ENCODE results near the gene UACA.
A peak's percentile ranks its signal among the peaks of the same experiment; 100 is the strongest.
"Not testable (repeated sequence)": the region's sequence is repeated elsewhere in the genome, so short reads cannot be mapped to it uniquely, and the experiment has no call there.

The UACA gene

GRCh38 chr15:70633991-70634390, 129.4 kb downstream of the UACA start:
- FAIRE-seq: no peak
- no peak for DNase-seq (ENCODE audit: extremely low spot score, insufficient read length, low read depth)

GRCh38 chr15:70633103-70633831, 130.1 kb downstream of the UACA start:
- no peak for FAIRE-seq

DNA sequence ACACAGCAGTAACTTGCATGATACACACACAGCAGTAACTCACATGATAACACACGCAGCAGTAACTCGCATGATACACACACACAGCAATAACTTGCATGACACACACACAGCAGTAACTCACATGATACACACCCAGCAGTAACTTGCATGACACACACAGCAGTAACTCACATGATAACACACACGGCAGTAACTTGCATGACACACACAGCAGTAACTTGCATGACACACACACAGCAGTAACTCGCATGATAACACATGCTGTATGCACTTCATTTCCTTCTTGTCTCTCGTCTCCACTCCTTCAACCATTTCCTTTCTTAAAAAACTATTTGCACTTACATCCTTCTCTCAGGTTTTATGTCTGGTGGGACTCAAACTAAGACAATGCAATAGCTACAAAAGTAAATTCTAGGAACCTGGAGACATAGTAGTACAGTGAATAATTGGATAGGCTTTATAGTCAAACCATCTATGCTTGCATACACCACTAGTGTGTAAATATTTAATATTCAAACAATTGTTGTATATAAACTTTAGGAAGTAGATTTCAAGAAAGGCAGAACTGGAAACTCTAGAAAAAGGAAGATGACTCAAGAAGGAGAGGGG, 130.8 kb downstream of the UACA start:
- no peak for FAIRE-seq

More at GRCh38 chr15:70633103-70633831, 130.1 kb downstream of the UACA start:
- no peak for DNase-seq (ENCODE audit: extremely low spot score, insufficient read length, low read depth)

GRCh38 chr15:70632079-70632478, 131.3 kb downstream of the UACA start:
- DNase-seq (ENCODE audit: extremely low spot score, insufficient read length, low read depth): no peak
- FAIRE-seq: no peak

More for the DNA sequence above, 130.8 kb downstream of the UACA start:
- DNase-seq (ENCODE audit: extremely low spot score, insufficient read length, low read depth): no peak

DNA sequence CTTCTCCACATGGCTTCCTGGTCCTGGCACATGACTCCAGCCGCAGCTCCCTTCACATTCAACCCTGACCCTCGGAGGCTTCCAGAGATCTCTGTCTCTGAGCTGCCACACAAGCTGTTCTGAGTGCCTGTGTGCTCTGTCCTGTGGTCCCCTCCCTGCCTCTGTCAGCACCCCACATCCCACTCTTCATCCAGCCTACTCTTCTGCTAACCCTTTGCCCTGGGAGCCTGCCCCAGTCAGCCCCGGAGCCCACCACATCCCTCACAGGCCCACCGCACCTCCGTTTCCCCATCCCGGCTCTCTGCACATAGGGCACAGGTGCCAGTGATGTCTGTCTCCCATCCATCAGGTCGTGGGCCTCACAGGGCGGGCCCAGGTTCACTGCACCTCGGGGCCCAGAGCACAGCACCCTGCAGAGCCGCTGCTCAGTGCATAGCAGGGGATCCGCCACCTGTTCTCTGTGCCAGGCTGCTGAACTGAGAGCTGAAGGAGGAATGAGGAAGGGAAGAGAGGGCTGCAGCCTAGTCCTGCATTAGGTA, 133.6 kb downstream of the UACA start:
- FAIRE-seq (no peak), DNase-seq (ENCODE audit: extremely low spot score, insufficient read length, low read depth) (no peak)

DNA sequence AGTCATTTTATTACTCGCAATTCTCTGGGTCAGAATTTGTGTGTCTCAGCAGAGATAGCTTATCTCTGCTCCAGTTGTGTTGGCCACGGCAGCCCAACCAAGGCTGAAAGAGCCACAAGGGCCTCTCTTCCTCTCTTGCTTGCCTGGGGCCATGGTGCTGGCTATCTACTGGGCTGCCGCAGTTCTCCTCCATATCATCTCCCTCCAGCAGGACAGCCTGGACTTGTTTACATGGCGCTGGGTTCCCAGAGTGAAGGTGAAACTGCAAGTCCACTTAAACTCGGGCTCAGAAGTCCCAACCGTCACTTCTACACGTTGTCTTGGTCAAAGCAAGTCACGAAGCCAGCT, 134.8 kb downstream of the UACA start:
- FAIRE-seq: no peak

GRCh38 chr15:70627734-70628548, 135.4 kb downstream of the UACA start:
- no peak for DNase-seq (ENCODE audit: extremely low spot score, insufficient read length, low read depth)
- no peak for FAIRE-seq

More for the DNA sequence above, 134.8 kb downstream of the UACA start:
- no peak for DNase-seq (ENCODE audit: extremely low spot score, insufficient read length, low read depth)

DNA sequence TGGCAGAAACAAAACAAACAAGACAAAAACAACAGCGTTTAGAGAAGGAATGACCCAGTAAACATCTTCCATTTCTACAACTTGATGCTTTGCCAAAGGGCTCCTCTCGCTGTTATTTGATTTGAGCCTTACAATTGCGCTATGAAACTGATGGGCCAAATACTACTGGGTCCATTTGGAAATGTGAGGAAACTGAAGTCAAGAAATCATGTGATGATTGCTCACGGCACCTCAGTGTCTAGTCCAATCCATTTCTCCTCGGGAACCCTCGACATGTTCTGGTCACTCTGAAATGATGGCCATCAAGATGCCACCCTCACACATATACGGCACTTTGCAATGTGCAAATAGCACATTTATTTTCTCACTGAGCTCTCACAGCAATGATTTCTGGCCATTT, 136.0 kb downstream of the UACA start:
- FAIRE-seq: no peak

GRCh38 chr15:70625438-70625837, 137.9 kb downstream of the UACA start:
- DNase-seq (ENCODE audit: extremely low spot score, insufficient read length, low read depth) (no peak), FAIRE-seq (peak; percentile 12)

More for the DNA sequence above, 136.0 kb downstream of the UACA start:
- no peak for DNase-seq (ENCODE audit: extremely low spot score, insufficient read length, low read depth)

DNA sequence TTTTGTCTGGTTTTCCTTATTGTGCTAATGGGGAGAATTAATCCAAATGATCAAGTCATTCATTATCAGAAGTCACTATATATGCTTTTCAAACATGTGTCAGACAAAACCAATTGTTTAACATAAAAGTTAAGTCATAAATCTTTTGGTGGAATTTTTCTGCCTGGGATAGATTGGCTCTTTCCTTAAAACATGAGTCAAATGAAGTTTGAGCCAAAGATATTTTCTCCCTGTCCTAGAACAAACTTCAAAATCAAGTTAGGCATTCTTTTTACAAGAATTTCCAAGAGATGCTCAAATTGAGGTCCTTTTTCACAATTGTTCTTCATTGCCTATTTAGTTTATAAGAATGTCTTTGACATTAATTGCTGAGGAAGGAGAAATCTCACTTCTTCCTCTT, 138.3 kb downstream of the UACA start:
- DNase-seq (ENCODE audit: extremely low spot score, insufficient read length, low read depth) (no peak), FAIRE-seq (no peak)

DNA sequence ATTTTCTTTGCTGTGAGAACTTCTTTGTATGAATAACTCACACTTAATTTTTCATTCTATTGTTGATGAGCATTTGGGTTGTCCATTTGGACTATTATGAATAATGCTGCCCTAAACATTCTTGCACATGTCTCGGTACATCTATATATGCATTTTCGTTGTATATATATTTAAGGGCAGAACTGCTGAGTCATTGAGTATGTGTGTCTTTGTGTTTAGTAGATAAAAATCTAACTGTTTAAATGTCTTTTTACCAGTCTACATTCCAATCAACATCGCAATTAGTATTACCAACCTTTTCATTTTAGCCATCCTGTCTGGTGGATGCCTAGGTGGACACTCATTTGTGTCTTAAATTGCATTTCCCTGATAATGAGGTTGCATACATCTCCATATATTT, 144.4 kb downstream of the UACA start:
- FAIRE-seq: no peak
- DNase-seq (ENCODE audit: extremely low spot score, insufficient read length, low read depth): no peak

GRCh38 chr15:70617911-70618287, 145.5 kb downstream of the UACA start:
- DNase-seq (ENCODE audit: extremely low spot score, insufficient read length, low read depth) (no peak), FAIRE-seq (no peak)

- no peak for DNase-seq (ENCODE audit: extremely low spot score, insufficient read length, low read depth)
- no peak for FAIRE-seq
Observed at GRCh38 chr15:70617076-70617910, 146.1 kb downstream of the UACA start.

DNA sequence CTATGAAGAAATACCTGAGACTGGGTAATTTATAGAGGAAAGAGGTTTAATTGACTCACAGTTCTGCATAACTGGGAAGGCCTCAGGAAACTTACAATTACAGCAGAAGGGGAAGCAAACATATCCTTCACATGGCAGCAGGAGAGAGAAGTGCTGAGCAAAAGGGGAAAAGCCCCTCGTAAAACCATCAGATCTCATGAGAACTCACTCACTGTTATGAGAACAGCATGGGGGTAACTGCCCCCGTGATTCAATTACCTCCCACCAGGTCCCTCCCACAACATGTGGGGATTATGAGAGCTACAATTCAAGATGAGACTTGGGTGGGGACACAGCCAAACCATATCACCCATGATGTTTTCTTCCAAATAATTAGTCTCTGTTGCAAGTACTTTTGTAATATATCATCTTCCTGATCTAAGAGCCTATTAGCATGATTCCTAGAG, 147.0 kb downstream of the UACA start:
- not testable (repeated sequence) for DNase-seq (ENCODE audit: extremely low spot score, insufficient read length, low read depth); FAIRE-seq

GRCh38 chr15:70615435-70616310, 147.7 kb downstream of the UACA start:
- DNase-seq (ENCODE audit: extremely low spot score, insufficient read length, low read depth) (no peak), FAIRE-seq (no peak)

DNA sequence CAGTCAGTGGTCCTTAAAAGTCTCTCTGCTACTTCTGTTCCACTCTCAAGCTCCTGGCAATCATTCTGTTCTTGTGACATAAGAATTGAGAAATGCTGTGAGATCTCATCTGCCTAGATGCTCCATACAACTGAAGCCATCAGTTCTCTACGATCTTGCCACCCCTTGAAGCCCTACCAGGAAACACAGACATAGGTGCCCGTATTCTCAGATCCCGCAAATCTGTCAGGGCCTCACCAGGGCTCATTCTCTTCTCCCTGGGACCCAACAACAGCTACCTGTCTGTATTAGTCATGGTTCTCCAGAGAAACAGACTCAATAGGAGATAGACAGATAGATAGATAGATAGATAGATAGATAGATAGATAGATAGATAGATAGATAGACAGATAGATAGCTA, 149.1 kb downstream of the UACA start:
- DNase-seq (ENCODE audit: extremely low spot score, insufficient read length, low read depth) (no peak), FAIRE-seq (no peak)

- no peak for FAIRE-seq
- DNase-seq (ENCODE audit: extremely low spot score, insufficient read length, low read depth): no peak
Observed at GRCh38 chr15:70613271-70613670, 150.1 kb downstream of the UACA start.

GRCh38 chr15:70611286-70611685, 152.1 kb downstream of the UACA start:
- FAIRE-seq (no peak), DNase-seq (ENCODE audit: extremely low spot score, insufficient read length, low read depth) (no peak)

DNA sequence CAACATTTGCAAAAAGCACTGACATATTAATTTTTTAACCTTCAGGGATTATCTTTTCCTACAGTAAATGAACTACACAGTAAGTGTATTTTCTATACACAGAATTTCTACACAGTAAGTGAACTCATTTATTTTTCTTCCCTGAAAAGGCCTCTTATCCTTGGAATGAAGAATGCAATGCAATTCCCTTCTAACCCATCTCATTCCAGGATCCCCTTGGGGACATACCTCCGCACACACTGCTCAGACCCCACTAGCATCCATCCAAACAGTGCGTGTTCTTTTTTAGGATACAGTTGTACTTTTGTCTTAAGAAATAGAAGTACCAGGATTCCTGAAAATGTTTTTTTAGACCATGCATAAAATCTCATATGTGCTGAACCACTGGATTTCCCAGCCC, 152.8 kb downstream of the UACA start:
- DNase-seq (ENCODE audit: extremely low spot score, insufficient read length, low read depth): no peak
- FAIRE-seq: no peak
